HCT116 (cell line): Measurements from ENCODE around the gene PSORS1C1. TPM values are rescaled to one million over a fixed set of nuclear protein-coding genes. Genes with fewer than 3 reads are reported as not detected.

Experiments used
- ATAC-seq: fragments of 200-7000 bp; cut with Tn5 transposase; 2 replicates; pipeline ENCODE4 v1.9.1; 2020; ENCODE audit warnings: mild to moderate bottlenecking, moderate library complexity
- BruUV-seq: library from RNA; stranded (reverse); fragments of 400-500 nt; replicated peaks from 2 replicates; lab custom pipeline; 2021; lab: Mats Ljungman, UMichigan
- CTCF ChIA-PET: fragments of 300-600 bp; sonication (Branson Sonifier 250); formaldehyde crosslinking; loops from one replicate; lab custom pipeline; 2021; ENCODE audit warnings: antibody characterized with exemption; lab: Charles Lee
- POLR2A ChIA-PET: fragments of 300-600, 350-600 bp; sonication (Branson Sonifier 250); formaldehyde crosslinking; loops from one replicate; lab custom pipeline; 2021; ENCODE audit warnings: antibody characterized with exemption; lab: Charles Lee
- RAD21 ChIA-PET, 2 experiments: fragments of 300-600 bp; sonication (Branson Sonifier 250); formaldehyde crosslinking; loops; one replicate each; lab custom pipeline; 2023; ENCODE audit warnings: low total read pairs in 2 of 2; ENCODE audit not compliant: uncharacterized antibody in 2 of 2, unreplicated experiment in 2 of 2, low non-redundant PET in 1 of 2; lab: Charles Lee
- DNase-seq: peaks from one replicate; pipeline ENCODE4 v3.0.0-alpha.2; 2010; ENCODE audit warnings: low read depth, low spot score
- H2AFZ ChIP-seq: fragments of 200-600 bp; shearing (Covaris generic), sonication (generic); 2 replicates; pipeline ENCODE4 v1.6.1; 2017; ENCODE audit warnings: low read depth, mixed run types, mixed read lengths, antibody characterized with exemption, low read length; ENCODE audit not compliant: poor library complexity, severe bottlenecking
- H3K27ac ChIP-seq: 2 replicates; pipeline ENCODE4 v1.5.1; 2012; ENCODE audit warnings: low read depth, low read length
- H3K27me3 ChIP-seq: fragments of 200-600 bp; sonication (generic); 2 replicates; pipeline ENCODE4 v1.6.1; 2016; ENCODE audit warnings: mixed run types, low read length, mixed read lengths; ENCODE audit not compliant: insufficient read depth
- H3K36me3 ChIP-seq, 2 experiments: fragments of 200-500 bp in 1 of 2; fragments of 200-600 bp in 1 of 2; sonication (Bioruptor generic) in 1 of 2; sonication (generic) in 1 of 2; 2 replicates each; pipeline versions ENCODE4 v1.5.1 to v1.6.1; 2014 to 2016; ENCODE audit warnings: low read length in 2 of 2, inconsistent platforms in 1 of 2, mixed read lengths in 1 of 2, mixed run types in 1 of 2; ENCODE audit not compliant: insufficient read depth in 2 of 2, control insufficient read depth in 1 of 2
- H3K4me1 ChIP-seq, 2 experiments: fragments of 200-600 bp in 1 of 2; sonication (generic) in 1 of 2; 2 replicates each; pipeline versions ENCODE4 v1.5.1 to v1.6.1; 2012 to 2017; ENCODE audit warnings: low read length in 2 of 2, inconsistent platforms in 1 of 2, mild to moderate bottlenecking in 1 of 2, mixed read lengths in 1 of 2, mixed run types in 1 of 2, moderate library complexity in 1 of 2; ENCODE audit not compliant: insufficient read depth in 2 of 2, control insufficient read depth in 1 of 2
- H3K4me2 ChIP-seq: fragments of 200-600 bp; sonication (generic); 2 replicates; pipeline ENCODE4 v1.6.1; 2017; ENCODE audit warnings: mixed run types, low read length, mixed read lengths
- H3K4me3 ChIP-seq, 2 experiments: fragments of 200-600 bp in 1 of 2; sonication (generic) in 1 of 2; replicated peaks in 1 of 2; 2 replicates each; pipeline ENCODE4 v1.5.1; 2011 to 2016; ENCODE audit warnings: low read length in 2 of 2, control low read depth in 1 of 2, low read depth in 1 of 2, mild to moderate bottlenecking in 1 of 2, mixed read lengths in 1 of 2, mixed run types in 1 of 2
- H3K79me2 ChIP-seq: fragments of 200-600 bp; sonication (generic); 2 replicates; pipeline ENCODE4 v1.6.1; 2017; ENCODE audit warnings: mild to moderate bottlenecking, mixed run types, low read length, moderate library complexity, mixed read lengths; ENCODE audit not compliant: insufficient read depth
- H3K9ac ChIP-seq: fragments of 200-600 bp; sonication (generic); 2 replicates; pipeline ENCODE4 v1.6.1; 2016; ENCODE audit warnings: low read length, mixed read lengths
- H3K9me2 ChIP-seq: fragments of 200-600 bp; sonication (generic), shearing (Covaris generic); 2 replicates; pipeline ENCODE4 v1.6.1; 2017; ENCODE audit warnings: mixed run types, mild to moderate bottlenecking, moderate library complexity; ENCODE audit not compliant: insufficient read depth
- H3K9me3 ChIP-seq, 2 experiments: fragments of 200-500 bp in 1 of 2; fragments of 200-600 bp in 1 of 2; sonication (Bioruptor generic) in 1 of 2; sonication (generic) in 1 of 2; 2 replicates each; pipeline ENCODE4 v1.6.1; 2014 to 2017; ENCODE audit warnings: low read length in 2 of 2, mixed read lengths in 2 of 2, inconsistent platforms in 1 of 2, low read depth in 1 of 2, mild to moderate bottlenecking in 1 of 2, mixed run types in 1 of 2, moderate library complexity in 1 of 2; ENCODE audit not compliant: control insufficient read depth in 1 of 2, insufficient read depth in 1 of 2
- H4K20me1 ChIP-seq: fragments of 200-600 bp; sonication (generic), shearing (Covaris generic); 2 replicates; pipeline ENCODE4 v1.6.1; 2017; ENCODE audit warnings: mixed run types, mild to moderate bottlenecking, moderate library complexity; ENCODE audit not compliant: insufficient read depth
- CBX3 ChIP-seq: IDR thresholded peaks from 2 replicates; pipeline ENCODE4 v1.6.1; 2012; ENCODE audit warnings: low read depth
- EGR1 ChIP-seq: IDR thresholded peaks from 2 replicates; pipeline ENCODE4 v1.6.1; 2012; ENCODE audit warnings: low read depth
- ELF1 ChIP-seq: IDR thresholded peaks from 2 replicates; pipeline ENCODE4 v1.6.1; 2012; ENCODE audit warnings: low read depth, borderline replicate concordance
- EZH2phosphoT487 ChIP-seq: fragments of 200-600 bp; IDR thresholded peaks from 2 replicates; pipeline ENCODE4 v1.6.1; 2018; ENCODE audit warnings: antibody characterized with exemption, borderline replicate concordance
- FOSL1 ChIP-seq: IDR thresholded peaks from 2 replicates; pipeline ENCODE4 v1.6.1; 2012; ENCODE audit warnings: low read depth
- JUND ChIP-seq: IDR thresholded peaks from 2 replicates; pipeline ENCODE4 v1.6.1; 2012
- POLR2A ChIP-seq: IDR thresholded peaks from 2 replicates; pipeline ENCODE4 v1.7.0; 2011; ENCODE audit warnings: borderline replicate concordance; ENCODE audit not compliant: insufficient read depth, insufficient read length; ENCODE audit errors: extremely low read depth
- POLR2AphosphoS5 ChIP-seq: IDR thresholded peaks from 2 replicates; pipeline ENCODE4 v1.6.1; 2011; ENCODE audit warnings: mild to moderate bottlenecking, low read depth, low read length, moderate library complexity
- SIN3A ChIP-seq: IDR thresholded peaks from 2 replicates; pipeline ENCODE4 v1.6.1; 2012; ENCODE audit warnings: low read depth
- SRF ChIP-seq: IDR thresholded peaks from 2 replicates; pipeline ENCODE4 v1.6.1; 2012; ENCODE audit warnings: low read depth
- YY1 ChIP-seq: IDR thresholded peaks from 2 replicates; pipeline ENCODE4 v1.6.1; 2011; ENCODE audit warnings: low read length, low read depth, moderate library complexity, mild to moderate bottlenecking; ENCODE audit not compliant: insufficient replicate concordance; ENCODE audit errors: extremely low read depth
- intact Hi-C: fragments of 100-400 bp; cut with micrococcal nuclease; formaldehyde crosslinking; loops from 2 replicates; pipeline ENCODE4 v1.10.0; 2022
- total RNA-seq: library from RNA; stranded (reverse); gene quantifications from one replicate; pipeline ENCODE4 v1.2.1, GENCODE V29; 2021; ENCODE audit not compliant: unreplicated experiment
- TF ChIP-seq, protein P1 (sequence below), 3 experiments: fragments of 200-600 bp in 1 of 3; sonication (generic) in 1 of 3; IDR thresholded peaks in 2 of 3; conservative IDR thresholded peaks in 1 of 3; 2 replicates each; pipeline ENCODE4 v1.5.1; 2012 to 2017; ENCODE audit warnings: low read depth in 2 of 3, low read length in 2 of 3, antibody characterized with exemption in 1 of 3, borderline replicate concordance in 1 of 3, control low read depth in 1 of 3, mild to moderate bottlenecking in 1 of 3, mixed read lengths in 1 of 3, mixed run types in 1 of 3, moderate library complexity in 1 of 3; ENCODE audit not compliant: insufficient read depth in 1 of 3
- TF ChIP-seq, protein P2 (sequence below): IDR thresholded peaks from 2 replicates; pipeline ENCODE4 v1.6.1; 2012
- TF ChIP-seq, protein P3 (sequence below): IDR thresholded peaks from 2 replicates; pipeline ENCODE4 v1.6.1; 2012
- TF ChIP-seq, protein P4 (sequence below): IDR thresholded peaks from 2 replicates; pipeline ENCODE4 v1.6.1; 2012; ENCODE audit warnings: low read depth

The PSORS1C1 gene
- total RNA-seq, 1 experiment from 2014 or later: 9.8 TPM

DNA sequence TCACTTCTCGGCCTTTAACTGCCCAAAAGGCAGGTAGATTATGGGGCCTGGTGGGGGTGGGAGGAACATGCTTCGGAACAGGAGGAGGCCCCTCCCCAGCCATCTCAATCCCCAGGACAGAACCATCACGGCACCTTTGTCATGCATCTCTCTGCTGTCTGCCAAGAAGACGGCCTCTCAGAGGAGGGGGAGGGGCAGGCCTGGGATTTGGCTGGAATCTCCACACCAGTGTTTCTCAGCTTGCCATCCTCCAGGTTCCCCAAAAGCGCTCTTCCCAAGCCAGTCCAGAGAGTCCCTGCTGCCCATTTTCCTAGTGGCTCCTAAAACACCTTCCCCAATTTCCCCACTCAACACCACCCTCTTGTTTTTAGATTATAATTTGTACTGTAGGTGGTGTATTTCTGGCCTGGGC is 58.4 kb downstream of the PSORS1C1 start (continued):
- TF ChIP-seq, protein P1, sequence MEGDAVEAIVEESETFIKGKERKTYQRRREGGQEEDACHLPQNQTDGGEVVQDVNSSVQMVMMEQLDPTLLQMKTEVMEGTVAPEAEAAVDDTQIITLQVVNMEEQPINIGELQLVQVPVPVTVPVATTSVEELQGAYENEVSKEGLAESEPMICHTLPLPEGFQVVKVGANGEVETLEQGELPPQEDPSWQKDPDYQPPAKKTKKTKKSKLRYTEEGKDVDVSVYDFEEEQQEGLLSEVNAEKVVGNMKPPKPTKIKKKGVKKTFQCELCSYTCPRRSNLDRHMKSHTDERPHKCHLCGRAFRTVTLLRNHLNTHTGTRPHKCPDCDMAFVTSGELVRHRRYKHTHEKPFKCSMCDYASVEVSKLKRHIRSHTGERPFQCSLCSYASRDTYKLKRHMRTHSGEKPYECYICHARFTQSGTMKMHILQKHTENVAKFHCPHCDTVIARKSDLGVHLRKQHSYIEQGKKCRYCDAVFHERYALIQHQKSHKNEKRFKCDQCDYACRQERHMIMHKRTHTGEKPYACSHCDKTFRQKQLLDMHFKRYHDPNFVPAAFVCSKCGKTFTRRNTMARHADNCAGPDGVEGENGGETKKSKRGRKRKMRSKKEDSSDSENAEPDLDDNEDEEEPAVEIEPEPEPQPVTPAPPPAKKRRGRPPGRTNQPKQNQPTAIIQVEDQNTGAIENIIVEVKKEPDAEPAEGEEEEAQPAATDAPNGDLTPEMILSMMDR (IDR thresholded peaks at IDR 0.05 in 2 of 3, conservative IDR thresholded peaks at IDR 0.05 in 1 of 3; ENCODE audit: borderline replicate concordance in 1 of 3, insufficient read depth in 1 of 3, low read depth in 2 of 3, low read length in 2 of 3): no peak
- TF ChIP-seq SRF: no peak
- TF ChIP-seq, protein P2, sequence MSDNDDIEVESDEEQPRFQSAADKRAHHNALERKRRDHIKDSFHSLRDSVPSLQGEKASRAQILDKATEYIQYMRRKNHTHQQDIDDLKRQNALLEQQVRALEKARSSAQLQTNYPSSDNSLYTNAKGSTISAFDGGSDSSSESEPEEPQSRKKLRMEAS: no peak

DNA sequence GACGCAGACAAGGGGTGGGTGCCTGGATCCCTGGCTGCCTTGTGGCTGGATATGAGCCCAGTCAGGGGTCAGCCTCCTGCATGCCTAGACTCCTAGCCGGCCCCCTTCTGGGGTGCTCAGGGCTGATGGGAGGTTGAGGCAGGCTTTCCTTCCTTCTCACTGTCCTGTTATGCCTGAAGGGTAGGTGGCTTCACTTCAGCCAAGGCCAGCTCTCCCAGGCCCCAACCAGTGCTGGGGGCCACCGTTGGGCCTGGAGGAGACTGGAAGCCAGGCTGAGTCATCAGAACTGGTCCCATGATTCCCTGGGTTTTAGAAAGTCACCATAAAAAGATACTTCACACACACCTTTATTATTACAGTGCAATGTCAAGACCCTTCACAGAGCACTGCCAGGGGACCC is 58.8 kb downstream of the PSORS1C1 start:
- TF ChIP-seq, protein P1 (IDR thresholded peaks at IDR 0.05 in 2 of 3, conservative IDR thresholded peaks at IDR 0.05 in 1 of 3; ENCODE audit: borderline replicate concordance in 1 of 3, insufficient read depth in 1 of 3, low read depth in 2 of 3, low read length in 2 of 3): no peak
- TF ChIP-seq EZH2phosphoT487 (no peak), JUND (no peak), CBX3 (no peak), SRF (no peak), EGR1 (no peak), YY1 (no peak), POLR2A (no peak), ELF1 (no peak), POLR2AphosphoS5 (no peak), SIN3A (no peak), FOSL1 (no peak)
- TF ChIP-seq, protein P3, sequence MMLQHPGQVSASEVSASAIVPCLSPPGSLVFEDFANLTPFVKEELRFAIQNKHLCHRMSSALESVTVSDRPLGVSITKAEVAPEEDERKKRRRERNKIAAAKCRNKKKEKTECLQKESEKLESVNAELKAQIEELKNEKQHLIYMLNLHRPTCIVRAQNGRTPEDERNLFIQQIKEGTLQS: no peak
- TF ChIP-seq, protein P4, sequence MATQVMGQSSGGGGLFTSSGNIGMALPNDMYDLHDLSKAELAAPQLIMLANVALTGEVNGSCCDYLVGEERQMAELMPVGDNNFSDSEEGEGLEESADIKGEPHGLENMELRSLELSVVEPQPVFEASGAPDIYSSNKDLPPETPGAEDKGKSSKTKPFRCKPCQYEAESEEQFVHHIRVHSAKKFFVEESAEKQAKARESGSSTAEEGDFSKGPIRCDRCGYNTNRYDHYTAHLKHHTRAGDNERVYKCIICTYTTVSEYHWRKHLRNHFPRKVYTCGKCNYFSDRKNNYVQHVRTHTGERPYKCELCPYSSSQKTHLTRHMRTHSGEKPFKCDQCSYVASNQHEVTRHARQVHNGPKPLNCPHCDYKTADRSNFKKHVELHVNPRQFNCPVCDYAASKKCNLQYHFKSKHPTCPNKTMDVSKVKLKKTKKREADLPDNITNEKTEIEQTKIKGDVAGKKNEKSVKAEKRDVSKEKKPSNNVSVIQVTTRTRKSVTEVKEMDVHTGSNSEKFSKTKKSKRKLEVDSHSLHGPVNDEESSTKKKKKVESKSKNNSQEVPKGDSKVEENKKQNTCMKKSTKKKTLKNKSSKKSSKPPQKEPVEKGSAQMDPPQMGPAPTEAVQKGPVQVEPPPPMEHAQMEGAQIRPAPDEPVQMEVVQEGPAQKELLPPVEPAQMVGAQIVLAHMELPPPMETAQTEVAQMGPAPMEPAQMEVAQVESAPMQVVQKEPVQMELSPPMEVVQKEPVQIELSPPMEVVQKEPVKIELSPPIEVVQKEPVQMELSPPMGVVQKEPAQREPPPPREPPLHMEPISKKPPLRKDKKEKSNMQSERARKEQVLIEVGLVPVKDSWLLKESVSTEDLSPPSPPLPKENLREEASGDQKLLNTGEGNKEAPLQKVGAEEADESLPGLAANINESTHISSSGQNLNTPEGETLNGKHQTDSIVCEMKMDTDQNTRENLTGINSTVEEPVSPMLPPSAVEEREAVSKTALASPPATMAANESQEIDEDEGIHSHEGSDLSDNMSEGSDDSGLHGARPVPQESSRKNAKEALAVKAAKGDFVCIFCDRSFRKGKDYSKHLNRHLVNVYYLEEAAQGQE: no peak
- intact Hi-C loops: no loop called here
- Histone ChIP-seq H3K4me2 (peak overlapping the region; percentile 9; the same call in 1 of the 2 replicates), H3K79me2 (no peaks in the 10 kb centered on the region), H2AFZ (peak overlapping the region; percentile 35), H3K9me2 (no peaks in the 10 kb centered on the region), H3K27ac (no peak overlapping the region), H4K20me1 (no peaks in the 10 kb centered on the region), H3K4me3 (no peak overlapping the region), H3K27me3 (no peaks in the 10 kb centered on the region), H3K36me3 (no peaks in the 10 kb centered on the region), H3K4me1 (peaks cover 3 to 19% of the 10 kb centered on the region in 2 experiments), H3K9me3 (no peaks in the 10 kb centered on the region), H3K9ac (no peak overlapping the region)
- ChIA-PET POLR2A (no interaction called here), CTCF (no interaction called here), RAD21 (no interaction called here)
- DNase-seq (no peak), ATAC-seq (no peak)
- no TSS peak for BruUV-seq
